ENCODE measurements around the gene ALG9. TPM values are rescaled to one million over a fixed set of nuclear protein-coding genes. Genes with fewer than 3 reads are reported as not detected.

The ALG9 gene
- polyA plus RNA-seq, 2 of the 4 experiments (the other 2 are of a cell fraction): 15.3 to 33.3 TPM

DNA sequence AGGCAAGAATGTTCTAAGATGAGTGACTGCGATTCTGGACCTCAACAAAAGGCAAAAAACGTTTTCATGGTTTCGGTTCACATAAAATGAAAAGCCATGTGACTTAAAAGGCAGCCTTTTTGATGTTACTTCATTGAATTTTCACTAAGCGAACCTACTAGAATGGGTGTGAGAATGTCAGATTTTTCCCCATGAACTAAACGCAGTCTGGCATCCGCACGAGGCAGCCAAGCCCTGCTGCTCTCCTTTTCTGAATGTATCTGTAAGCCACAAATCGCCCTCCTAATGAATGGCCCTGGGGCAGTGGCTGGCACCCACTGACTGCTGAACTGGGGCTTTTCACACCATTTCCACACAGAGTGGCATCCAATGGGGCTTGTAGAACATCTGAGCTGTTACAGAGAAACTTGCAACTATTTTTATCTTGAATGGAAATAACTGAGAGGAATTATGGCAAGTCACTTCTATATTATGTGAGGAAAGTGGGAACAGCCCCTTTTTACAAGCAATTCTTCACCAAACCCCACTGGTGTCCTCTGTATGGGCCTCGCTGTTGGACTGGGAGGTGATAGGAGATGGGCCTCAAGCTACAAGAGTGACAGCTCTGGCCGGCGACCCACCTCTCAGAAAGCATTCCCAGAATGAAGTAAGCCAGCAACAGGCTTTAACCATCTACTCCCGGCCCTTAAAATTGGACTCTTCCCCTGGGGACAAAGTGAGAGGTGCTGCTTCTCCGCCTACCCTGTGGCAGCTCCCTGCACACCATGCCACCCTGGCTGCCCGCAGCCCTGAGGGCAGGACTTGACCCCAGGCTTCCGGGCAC is 134.5 kb downstream of the ALG9 start:
- FAIRE-seq (no peak), DNase-seq (ENCODE audit: low read depth in 1 of 2, low spot score in 1 of 2) (no peak), ATAC-seq (no peak)
- TF ChIP-seq MYC (IDR thresholded peaks at IDR 0.05; ENCODE audit: borderline replicate concordance, low read length) (no peak), RCOR1 (IDR thresholded peaks at IDR 0.05; ENCODE audit: low read depth, low read length) (no peak), NFE2L2 (conservative IDR thresholded peaks at IDR 0.05; ENCODE audit: low read length) (no peak), KDM1A (IDR thresholded peaks at IDR 0.05; ENCODE audit: low read depth) (no peak), EHMT2 (IDR thresholded peaks at IDR 0.05; ENCODE audit: low read depth) (no peak), HOXB13 (CRISPR knock-in tag; IDR thresholded peaks at IDR 0.05; ENCODE audit: low read depth) (no peak), EP300 (IDR thresholded peaks at IDR 0.05) (no peak), ESRRA (IDR thresholded peaks at IDR 0.05; ENCODE audit: borderline replicate concordance, low read length) (no peak), ZC3H11A (IDR thresholded peaks at IDR 0.05) (no peak), RFX5 (IDR thresholded peaks at IDR 0.05) (no peak), FOXS1 (CRISPR knock-in tag; IDR thresholded peaks at IDR 0.05) (no peak), BHLHE40 (IDR thresholded peaks at IDR 0.05; ENCODE audit: low read depth, low read length) (no peak)
- TF ChIP-seq, protein P1, sequence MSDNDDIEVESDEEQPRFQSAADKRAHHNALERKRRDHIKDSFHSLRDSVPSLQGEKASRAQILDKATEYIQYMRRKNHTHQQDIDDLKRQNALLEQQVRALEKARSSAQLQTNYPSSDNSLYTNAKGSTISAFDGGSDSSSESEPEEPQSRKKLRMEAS (IDR thresholded peaks at IDR 0.05): no peak
- TF ChIP-seq, protein P2, sequence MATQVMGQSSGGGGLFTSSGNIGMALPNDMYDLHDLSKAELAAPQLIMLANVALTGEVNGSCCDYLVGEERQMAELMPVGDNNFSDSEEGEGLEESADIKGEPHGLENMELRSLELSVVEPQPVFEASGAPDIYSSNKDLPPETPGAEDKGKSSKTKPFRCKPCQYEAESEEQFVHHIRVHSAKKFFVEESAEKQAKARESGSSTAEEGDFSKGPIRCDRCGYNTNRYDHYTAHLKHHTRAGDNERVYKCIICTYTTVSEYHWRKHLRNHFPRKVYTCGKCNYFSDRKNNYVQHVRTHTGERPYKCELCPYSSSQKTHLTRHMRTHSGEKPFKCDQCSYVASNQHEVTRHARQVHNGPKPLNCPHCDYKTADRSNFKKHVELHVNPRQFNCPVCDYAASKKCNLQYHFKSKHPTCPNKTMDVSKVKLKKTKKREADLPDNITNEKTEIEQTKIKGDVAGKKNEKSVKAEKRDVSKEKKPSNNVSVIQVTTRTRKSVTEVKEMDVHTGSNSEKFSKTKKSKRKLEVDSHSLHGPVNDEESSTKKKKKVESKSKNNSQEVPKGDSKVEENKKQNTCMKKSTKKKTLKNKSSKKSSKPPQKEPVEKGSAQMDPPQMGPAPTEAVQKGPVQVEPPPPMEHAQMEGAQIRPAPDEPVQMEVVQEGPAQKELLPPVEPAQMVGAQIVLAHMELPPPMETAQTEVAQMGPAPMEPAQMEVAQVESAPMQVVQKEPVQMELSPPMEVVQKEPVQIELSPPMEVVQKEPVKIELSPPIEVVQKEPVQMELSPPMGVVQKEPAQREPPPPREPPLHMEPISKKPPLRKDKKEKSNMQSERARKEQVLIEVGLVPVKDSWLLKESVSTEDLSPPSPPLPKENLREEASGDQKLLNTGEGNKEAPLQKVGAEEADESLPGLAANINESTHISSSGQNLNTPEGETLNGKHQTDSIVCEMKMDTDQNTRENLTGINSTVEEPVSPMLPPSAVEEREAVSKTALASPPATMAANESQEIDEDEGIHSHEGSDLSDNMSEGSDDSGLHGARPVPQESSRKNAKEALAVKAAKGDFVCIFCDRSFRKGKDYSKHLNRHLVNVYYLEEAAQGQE (IDR thresholded peaks at IDR 0.05): no peak
- no peak overlapping the region for H3K4me3 ChIP-seq
- H3K4me1 ChIP-seq: peaks cover 29% of the 10 kb centered on the region
- 91% methylated on average over 15 of the region's 15 CpGs for WGBS (ENCODE audit: missing lambda C conversion rate)
- ChIA-PET POLR2A (no interaction called here), CTCF (no interaction called here)
- H3K27ac ChIP-seq: peak overlapping the region; percentile 51 to 82; a peak in 3 of 6 replicates
- no peaks in the 10 kb centered on the region for H3K9me3 ChIP-seq
- H3K4me2 ChIP-seq: no peak overlapping the region; the same call in 2 of the 3 replicates

Small RNA genes lying within 50 kb of the gene (small RNA-seq; reads per million reads assigned to genes)
- gene GNG5P3 (0 reads per million in 6 experiments), gene RPL37AP8 (0 to 0.19 (median 0) reads per million in 6 experiments)

Other genes with a start within 250 kb of the ALG9 start
- gene PPP2R1B, start 105.2 kb downstream of the ALG9 start, polyA plus RNA-seq (2011; rRNA removed): 24.7 and 26.3 TPM in 2 replicates
- gene PPP2R1B, start 105.2 kb downstream of the ALG9 start, polyA plus RNA-seq (2017; fragmentation: RNase III; extraction: RNeasy Plus Mini Kit Qiagen cat#74134 plus additional on column Dnase treatment): 16.9 to 18.6 TPM (median 17.9 TPM) in 3 replicates
- gene FDXACB1, start 7.6 kb upstream of the ALG9 start, polyA plus RNA-seq (2011; rRNA removed): 2.4 and 3.0 TPM in 2 replicates
- gene FDXACB1, start 7.6 kb upstream of the ALG9 start, polyA plus RNA-seq (2017; fragmentation: RNase III; extraction: RNeasy Plus Mini Kit Qiagen cat#74134 plus additional on column Dnase treatment): 1.9 to 2.1 TPM (median 2.1 TPM) in 3 replicates
- 59.7 and 84.6 TPM in 2 replicates for gene CFAP68, start 8.0 kb upstream of the ALG9 start, polyA plus RNA-seq (2011; rRNA removed)
- 36.3 to 40.3 TPM (median 36.5 TPM) in 3 replicates for gene CFAP68, start 8.0 kb upstream of the ALG9 start, polyA plus RNA-seq (2017; fragmentation: RNase III; extraction: RNeasy Plus Mini Kit Qiagen cat#74134 plus additional on column Dnase treatment)
- 1.1 and 3.1 TPM in 2 replicates for gene CRYAB, start 40.2 kb upstream of the ALG9 start, polyA plus RNA-seq (2011; rRNA removed)
- gene CRYAB, start 40.2 kb upstream of the ALG9 start, polyA plus RNA-seq (2017; fragmentation: RNase III; extraction: RNeasy Plus Mini Kit Qiagen cat#74134 plus additional on column Dnase treatment): 4.1 to 25.3 TPM (median 4.8 TPM) in 3 replicates
- 0.07 TPM in 1 of 2 replicates, not detected in the other for gene HSPB2, start 41.2 kb upstream of the ALG9 start, polyA plus RNA-seq (2011; rRNA removed)
- gene HSPB2, start 41.2 kb upstream of the ALG9 start, polyA plus RNA-seq (2017; fragmentation: RNase III; extraction: RNeasy Plus Mini Kit Qiagen cat#74134 plus additional on column Dnase treatment): not detected in 3 replicates
- gene C11orf52, start 47.3 kb upstream of the ALG9 start, polyA plus RNA-seq (2011; rRNA removed): 0.13 and 0.19 TPM in 2 replicates
- 0.08 TPM in 1 of 3 replicates, not detected in the others for gene C11orf52, start 47.3 kb upstream of the ALG9 start, polyA plus RNA-seq (2017; fragmentation: RNase III; extraction: RNeasy Plus Mini Kit Qiagen cat#74134 plus additional on column Dnase treatment)
- 6.9 and 7.9 TPM in 2 replicates for gene DIXDC1, start 65.8 kb upstream of the ALG9 start, polyA plus RNA-seq (2011; rRNA removed)
- 5.5 to 7.4 TPM (median 7.1 TPM) in 3 replicates for gene DIXDC1, start 65.8 kb upstream of the ALG9 start, polyA plus RNA-seq (2017; fragmentation: RNase III; extraction: RNeasy Plus Mini Kit Qiagen cat#74134 plus additional on column Dnase treatment)
- gene DLAT, start 153.8 kb upstream of the ALG9 start, polyA plus RNA-seq (2011; rRNA removed): 33.0 and 42.8 TPM in 2 replicates
- 32.1 to 33.3 TPM (median 32.5 TPM) in 3 replicates for gene DLAT, start 153.8 kb upstream of the ALG9 start, polyA plus RNA-seq (2017; fragmentation: RNase III; extraction: RNeasy Plus Mini Kit Qiagen cat#74134 plus additional on column Dnase treatment)
- 1.4 and 1.9 TPM in 2 replicates for gene PIH1D2, start 202.4 kb upstream of the ALG9 start, polyA plus RNA-seq (2011; rRNA removed)
- 0.98 to 1.3 TPM (median 1.2 TPM) in 3 replicates for gene PIH1D2, start 202.4 kb upstream of the ALG9 start, polyA plus RNA-seq (2017; fragmentation: RNase III; extraction: RNeasy Plus Mini Kit Qiagen cat#74134 plus additional on column Dnase treatment)
- 14.3 and 20.1 TPM in 2 replicates for gene NKAPD1, start 202.7 kb upstream of the ALG9 start, polyA plus RNA-seq (2011; rRNA removed)
- gene NKAPD1, start 202.7 kb upstream of the ALG9 start, polyA plus RNA-seq (2017; fragmentation: RNase III; extraction: RNeasy Plus Mini Kit Qiagen cat#74134 plus additional on column Dnase treatment): 13.4 to 16.9 TPM (median 16.6 TPM) in 3 replicates
- gene TIMM8B, start 215.2 kb upstream of the ALG9 start, polyA plus RNA-seq (2011; rRNA removed): 84.5 and 126 TPM in 2 replicates
- gene TIMM8B, start 215.2 kb upstream of the ALG9 start, polyA plus RNA-seq (2017; fragmentation: RNase III; extraction: RNeasy Plus Mini Kit Qiagen cat#74134 plus additional on column Dnase treatment): 85.3 to 94.0 TPM (median 87.6 TPM) in 3 replicates
- 86.3 and 122 TPM in 2 replicates for gene SDHD, start 215.3 kb upstream of the ALG9 start, polyA plus RNA-seq (2011; rRNA removed)
- 91.5 to 94.5 TPM (median 94.1 TPM) in 3 replicates for gene SDHD, start 215.3 kb upstream of the ALG9 start, polyA plus RNA-seq (2017; fragmentation: RNase III; extraction: RNeasy Plus Mini Kit Qiagen cat#74134 plus additional on column Dnase treatment)